Stomach (tissue), 4 donors: ENCODE measurements around the gene CRB2.

Source experiments
- CTCF ChIP-seq, 7 experiments: fragments of 450-650 bp in 4 of 7; fragments of 200-600 bp in 3 of 7; sonication (generic) in 3 of 7; IDR thresholded peaks; one replicate each; pipeline ENCODE4 v1.5.1; 2016 to 2019; ENCODE audit warnings: antibody characterized with exemption in 7 of 7, control low read depth in 2 of 7, mild to moderate bottlenecking in 1 of 7
- EP300 ChIP-seq: sonication (generic); formaldehyde crosslinking; IDR thresholded peaks from one replicate; pipeline ENCODE4 v1.6.1; 2017; ENCODE audit warnings: antibody characterized with exemption
- POLR2AphosphoS5 ChIP-seq, 3 donors: sonication (generic); formaldehyde crosslinking; IDR thresholded peaks; one replicate each; pipeline ENCODE4 v1.6.1; 2016; ENCODE audit warnings: antibody characterized with exemption in 3 of 3

DNA sequence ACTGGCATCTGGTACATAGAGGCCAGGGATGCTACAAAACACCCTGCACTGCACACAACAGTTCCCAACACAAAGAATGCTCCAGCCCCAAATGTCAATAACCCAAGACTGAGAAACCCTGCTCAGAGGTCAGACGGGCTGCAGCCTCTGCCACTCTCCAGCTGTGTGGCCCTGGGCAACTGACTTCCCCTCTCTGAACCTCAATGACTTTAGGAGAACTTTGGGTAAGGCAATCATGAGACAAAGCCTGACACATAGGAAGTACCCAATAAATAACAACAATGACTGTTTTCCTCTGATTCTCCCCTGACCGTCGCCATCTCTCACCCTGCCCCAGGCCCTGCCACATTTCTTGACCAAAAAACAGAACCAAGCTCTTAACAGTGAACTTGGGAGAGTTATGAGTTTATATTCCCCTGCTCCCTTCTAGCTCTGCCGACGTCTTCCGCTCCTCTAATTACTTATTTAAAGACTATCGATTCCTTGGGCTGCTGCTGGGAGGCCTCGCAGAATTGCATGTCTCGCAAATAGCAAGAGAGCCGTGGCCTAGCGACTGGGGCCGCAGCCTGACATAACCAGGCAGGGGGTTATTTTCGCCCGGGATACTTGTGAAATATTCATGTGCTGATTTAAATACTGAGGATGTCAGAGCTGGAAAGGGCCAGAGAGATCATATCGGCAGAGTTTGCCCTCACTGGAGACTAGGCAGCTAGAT lies 24.5 kb upstream of the CRB2 start:
- TF ChIP-seq EP300 (no peak), POLR2AphosphoS5 (IDR thresholded peaks at IDR 0.05) (no peak), CTCF (IDR thresholded peaks at IDR 0.05) (no peak)
